HEK293 (cell line): Measurements from ENCODE around the gene NPHP4.

Source experiments
- CTCF ChIA-PET: fragments of 350-600 bp; formaldehyde crosslinking; extraction: SDS; loops from one replicate; lab custom pipeline; 2021; ENCODE audit warnings: antibody characterized with exemption; lab: Yijun Ruan, JAX
- POLR2A ChIA-PET: fragments of 300-600 bp; formaldehyde crosslinking; extraction: SDS; loops from one replicate; lab custom pipeline; 2020; ENCODE audit warnings: antibody characterized with exemption, inconsistent platforms; lab: Yijun Ruan, JAX
- H3K27ac ChIP-seq: fragments of 200-500 bp; sonication (Bioruptor generic); 2 replicates; pipeline ENCODE4 v1.5.1; 2014; ENCODE audit warnings: low read depth, low read length, control low read depth, inconsistent platforms; ENCODE audit errors: extremely low read depth
- H3K36me3 ChIP-seq, 2 experiments: fragments of 200-500 bp in 1 of 2; sonication (Bioruptor generic) in 1 of 2; 1 replicate in 1 of 2; 2 replicates in 1 of 2; pipeline ENCODE4 v1.5.1; 2014 to 2017; ENCODE audit warnings: inconsistent platforms in 2 of 2, low read length in 2 of 2; ENCODE audit not compliant: control insufficient read depth in 2 of 2, insufficient read depth in 1 of 2
- H3K4me1 ChIP-seq: fragments of 200-500 bp; sonication (Bioruptor generic); 2 replicates; pipeline ENCODE4 v1.5.1; 2014; ENCODE audit warnings: mild to moderate bottlenecking, low read length, inconsistent platforms; ENCODE audit not compliant: control insufficient read depth, insufficient read depth
- H3K4me3 ChIP-seq: 2 replicates; pipeline ENCODE4 v1.5.1; 2011; ENCODE audit warnings: low read depth, mild to moderate bottlenecking, control low read depth, low read length, moderate library complexity
- H3K9me3 ChIP-seq: fragments of 200-500 bp; sonication (Bioruptor generic); 2 replicates; pipeline ENCODE4 v1.5.1; 2014; ENCODE audit warnings: low read depth, low read length, inconsistent platforms; ENCODE audit not compliant: control insufficient read depth, insufficient read depth
- INSM2 ChIP-seq: fragments of 450-650 bp; formaldehyde crosslinking; IDR thresholded peaks from 2 replicates; pipeline ENCODE4 v1.5.1; 2016; ENCODE audit warnings: missing biosample characterization, missing genetic modification characterization
- KLF8 ChIP-seq: fragments of 450-650 bp; formaldehyde crosslinking; IDR thresholded peaks from 2 replicates; pipeline ENCODE4 v1.5.1; 2016; ENCODE audit warnings: missing biosample characterization, missing genetic modification characterization
- MZF1 ChIP-seq: fragments of 450-650 bp; formaldehyde crosslinking; IDR thresholded peaks from 2 replicates; pipeline ENCODE4 v1.5.1; 2017; ENCODE audit warnings: missing biosample characterization, missing genetic modification characterization, borderline replicate concordance
- ZBTB44 ChIP-seq: fragments of 450-650 bp; IDR thresholded peaks from 2 replicates; pipeline ENCODE4 v1.5.1; 2018; ENCODE audit warnings: missing biosample characterization, mild to moderate bottlenecking, missing genetic modification characterization
- ZNF10 ChIP-seq: fragments of 450-650 bp; formaldehyde crosslinking; IDR thresholded peaks from 2 replicates; pipeline ENCODE4 v1.5.1; 2017; ENCODE audit warnings: missing biosample characterization, missing genetic modification characterization
- ZNF132 ChIP-seq: fragments of 450-650 bp; formaldehyde crosslinking; IDR thresholded peaks from 2 replicates; pipeline ENCODE4 v1.5.1; 2017; ENCODE audit warnings: missing biosample characterization, missing genetic modification characterization, borderline replicate concordance
- ZNF211 ChIP-seq: fragments of 450-650 bp; formaldehyde crosslinking; IDR thresholded peaks from 2 replicates; pipeline ENCODE4 v1.5.1; 2016; ENCODE audit warnings: low read depth, missing biosample characterization, missing genetic modification characterization
- ZNF214 ChIP-seq: fragments of 450-650 bp; formaldehyde crosslinking; IDR thresholded peaks from 2 replicates; pipeline ENCODE4 v1.5.1; 2017; ENCODE audit warnings: missing biosample characterization, mild to moderate bottlenecking, missing genetic modification characterization, borderline replicate concordance
- ZNF223 ChIP-seq: fragments of 450-650 bp; formaldehyde crosslinking; IDR thresholded peaks from 2 replicates; pipeline ENCODE4 v1.5.1; 2016; ENCODE audit warnings: missing biosample characterization, missing genetic modification characterization
- ZNF24 ChIP-seq: fragments of 450-650 bp; formaldehyde crosslinking; IDR thresholded peaks from 2 replicates; pipeline ENCODE4 v1.5.1; 2016; ENCODE audit warnings: missing biosample characterization, missing genetic modification characterization
- ZNF292 ChIP-seq: fragments of 450-650 bp; formaldehyde crosslinking; IDR thresholded peaks from 2 replicates; pipeline ENCODE4 v1.5.1; 2016; ENCODE audit warnings: low read depth, missing biosample characterization, missing genetic modification characterization, borderline replicate concordance
- ZNF324 ChIP-seq: fragments of 450-650 bp; formaldehyde crosslinking; IDR thresholded peaks from 2 replicates; pipeline ENCODE4 v1.5.1; 2016; ENCODE audit warnings: missing biosample characterization, missing genetic modification characterization
- ZNF335 ChIP-seq: fragments of 450-650 bp; formaldehyde crosslinking; conservative IDR thresholded peaks from 2 replicates; pipeline ENCODE4 v1.5.1; 2016; ENCODE audit warnings: missing biosample characterization, missing genetic modification characterization
- ZNF354C ChIP-seq: fragments of 450-650 bp; formaldehyde crosslinking; IDR thresholded peaks from 2 replicates; pipeline ENCODE4 v1.5.1; 2016; ENCODE audit warnings: missing biosample characterization, missing genetic modification characterization, low read depth, borderline replicate concordance
- ZNF37A ChIP-seq: fragments of 450-650 bp; IDR thresholded peaks from 2 replicates; pipeline ENCODE4 v1.5.1; 2018; ENCODE audit warnings: missing biosample characterization, missing genetic modification characterization
- ZNF510 ChIP-seq: fragments of 450-650 bp; formaldehyde crosslinking; IDR thresholded peaks from 2 replicates; pipeline ENCODE4 v1.5.1; 2018; ENCODE audit warnings: mild to moderate bottlenecking, missing genetic modification characterization, missing biosample characterization; ENCODE audit not compliant: insufficient replicate concordance
- ZNF548 ChIP-seq: fragments of 450-650 bp; formaldehyde crosslinking; IDR thresholded peaks from 2 replicates; pipeline ENCODE4 v1.5.1; 2016; ENCODE audit warnings: missing biosample characterization, missing genetic modification characterization
- ZNF555 ChIP-seq: fragments of 450-650 bp; formaldehyde crosslinking; conservative IDR thresholded peaks from 2 replicates; pipeline ENCODE4 v1.5.1; 2017; ENCODE audit warnings: missing biosample characterization, mild to moderate bottlenecking, missing genetic modification characterization, inconsistent platforms
- ZNF558 ChIP-seq: fragments of 450-650 bp; formaldehyde crosslinking; IDR thresholded peaks from 2 replicates; pipeline ENCODE4 v1.5.1; 2016; ENCODE audit warnings: missing biosample characterization, missing genetic modification characterization
- ZNF624 ChIP-seq: fragments of 450-650 bp; formaldehyde crosslinking; IDR thresholded peaks from 2 replicates; pipeline ENCODE4 v1.5.1; 2017; ENCODE audit warnings: missing biosample characterization, missing genetic modification characterization
- ZNF704 ChIP-seq: fragments of 450-650 bp; formaldehyde crosslinking; IDR thresholded peaks from 2 replicates; pipeline ENCODE4 v1.5.1; 2016; ENCODE audit warnings: missing biosample characterization, missing genetic modification characterization
- ZNF747 ChIP-seq: fragments of 450-650 bp; formaldehyde crosslinking; IDR thresholded peaks from 2 replicates; pipeline ENCODE4 v1.5.1; 2016; ENCODE audit warnings: missing biosample characterization, missing genetic modification characterization
- ZSCAN23 ChIP-seq: fragments of 450-650 bp; formaldehyde crosslinking; IDR thresholded peaks from 2 replicates; pipeline ENCODE4 v1.5.1; 2016; ENCODE audit warnings: missing biosample characterization, missing genetic modification characterization
- ZSCAN30 ChIP-seq: fragments of 450-650 bp; IDR thresholded peaks from 2 replicates; pipeline ENCODE4 v1.5.1; 2018; ENCODE audit warnings: missing biosample characterization, mild to moderate bottlenecking, missing genetic modification characterization, moderate library complexity

Gene NPHP4

GRCh38 chr1:5944154-5944842 is 47.9 kb downstream of the NPHP4 start:
- ChIA-PET CTCF (no interaction called here), POLR2A (no interaction called here)
- H3K36me3 ChIP-seq = peaks cover 0 to 41% of the 10 kb centered on the region in 2 experiments; a peak in 1 of 3 replicates
- H3K9me3 ChIP-seq = no peaks in the 10 kb centered on the region
- no peak for TF ChIP-seq ZNF335 (tag by site-specific recombination)
- no peak for TF ChIP-seq ZSCAN23 (tag by site-specific recombination)
- no peak for TF ChIP-seq ZNF747 (tag by site-specific recombination)
- no peak for TF ChIP-seq ZNF704 (tag by site-specific recombination)
- no peak for TF ChIP-seq MZF1 (tag by site-specific recombination)
- no peak for TF ChIP-seq ZBTB44 (tag by site-specific recombination)
- TF ChIP-seq ZNF624 = no peak
- no peak for TF ChIP-seq ZNF548 (tag by site-specific recombination)
- TF ChIP-seq INSM2 (tag by site-specific recombination) = no peak
- no peak for TF ChIP-seq ZNF223 (tag by site-specific recombination)
- no peak for TF ChIP-seq ZSCAN30
- no peak for TF ChIP-seq ZNF324
- H3K4me3 ChIP-seq = no peak overlapping the region
- no peaks in the 10 kb centered on the region for H3K4me1 ChIP-seq
- H3K27ac ChIP-seq = no peak overlapping the region

- POLR2A ChIA-PET = no interaction called here
- Histone ChIP-seq H3K27ac (no peak overlapping the region), H3K9me3 (no peaks in the 10 kb centered on the region), H3K36me3 (peaks cover 0 to 41% of the 10 kb centered on the region in 2 experiments; a peak in 1 of 3 replicates), H3K4me3 (no peak overlapping the region), H3K4me1 (no peaks in the 10 kb centered on the region)
- TF ChIP-seq INSM2 (tag by site-specific recombination) = no peak
- no peak for TF ChIP-seq ZNF292 (tag by site-specific recombination)
- TF ChIP-seq ZNF555 (tag by site-specific recombination) = no peak
- TF ChIP-seq ZNF24 (tag by site-specific recombination) = no peak
- no peak for TF ChIP-seq ZNF37A (tag by site-specific recombination)
- no peak for TF ChIP-seq KLF8 (tag by site-specific recombination)
- TF ChIP-seq ZNF211 (tag by site-specific recombination) = no peak
- TF ChIP-seq ZNF354C (tag by site-specific recombination) = no peak
- no peak for TF ChIP-seq ZNF558 (tag by site-specific recombination)
- no peak for TF ChIP-seq ZNF510
- no peak for TF ChIP-seq ZNF10
- TF ChIP-seq ZNF214 (tag by site-specific recombination) = no peak
- no peak for TF ChIP-seq ZNF132 (tag by site-specific recombination)
- CTCF ChIA-PET = interaction anchor here (0.7 kb wide), 1 partner anchor 198 kb away, joined by 3 read pairs; no protein-coding TSS in a partner anchor
These were observed 48.7 kb downstream of the NPHP4 start for GRCh38 chr1:5943343-5944124.
